ENCODE results near the gene APBA1. TPM values are rescaled to one million over a fixed set of nuclear protein-coding genes. Genes with fewer than 3 reads are reported as not detected.

The APBA1 gene
- total and polyA plus RNA-seq, 2 donors (not counting 3 experiments of a cell fraction or from before 2014, with no cell fraction given) = 6.1 to 11.3 TPM

DNA sequence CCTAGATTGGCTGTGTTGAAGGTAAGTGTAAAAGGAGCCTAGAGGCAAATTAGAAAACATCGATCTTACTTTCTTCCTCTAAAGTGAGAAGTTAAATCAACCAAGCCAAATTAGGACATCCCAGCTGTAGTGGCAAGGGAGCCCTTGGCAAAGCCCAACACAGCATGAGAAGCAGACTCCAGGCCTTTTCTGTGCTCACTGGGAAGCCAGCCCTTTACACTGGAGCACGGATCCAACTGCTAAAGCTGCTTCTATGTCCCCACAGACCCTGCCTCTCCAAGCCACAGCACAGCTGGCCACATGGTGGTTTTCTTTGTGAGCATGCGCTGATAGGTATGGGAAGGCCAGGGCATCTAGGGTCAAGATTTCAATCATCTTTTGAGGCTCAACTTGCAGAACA, 94.1 kb downstream of the APBA1 start:
- H3K36me3 ChIP-seq (ENCODE audit: control insufficient read depth in 2 of 2, extremely low read depth in 1 of 2, insufficient read depth in 2 of 2, low read length in 2 of 2) = no peaks in the 10 kb centered on the region
- FAIRE-seq = no peak
- DNase-seq (ENCODE audit: low read depth, low spot score) = no peak
- intact Hi-C loops (cut with micrococcal nuclease) = no loop called here
- ChIA-PET CTCF (interaction anchor here (0.8 to 1.9 kb wide), 3 partner anchors 12 to 354 kb away, joined by 3 to 4 read pairs (median 4); no protein-coding TSS in a partner anchor), POLR2A (no interaction called here)
- dilution Hi-C loops (cut with MboI; ENCODE audit: extremely low pct_ligation_motif_present, low sequenced_read_pairs) = no loop called here
- no peak overlapping the region for H2AFZ ChIP-seq (ENCODE audit: low read depth, low read length)
- TF ChIP-seq, protein P1, sequence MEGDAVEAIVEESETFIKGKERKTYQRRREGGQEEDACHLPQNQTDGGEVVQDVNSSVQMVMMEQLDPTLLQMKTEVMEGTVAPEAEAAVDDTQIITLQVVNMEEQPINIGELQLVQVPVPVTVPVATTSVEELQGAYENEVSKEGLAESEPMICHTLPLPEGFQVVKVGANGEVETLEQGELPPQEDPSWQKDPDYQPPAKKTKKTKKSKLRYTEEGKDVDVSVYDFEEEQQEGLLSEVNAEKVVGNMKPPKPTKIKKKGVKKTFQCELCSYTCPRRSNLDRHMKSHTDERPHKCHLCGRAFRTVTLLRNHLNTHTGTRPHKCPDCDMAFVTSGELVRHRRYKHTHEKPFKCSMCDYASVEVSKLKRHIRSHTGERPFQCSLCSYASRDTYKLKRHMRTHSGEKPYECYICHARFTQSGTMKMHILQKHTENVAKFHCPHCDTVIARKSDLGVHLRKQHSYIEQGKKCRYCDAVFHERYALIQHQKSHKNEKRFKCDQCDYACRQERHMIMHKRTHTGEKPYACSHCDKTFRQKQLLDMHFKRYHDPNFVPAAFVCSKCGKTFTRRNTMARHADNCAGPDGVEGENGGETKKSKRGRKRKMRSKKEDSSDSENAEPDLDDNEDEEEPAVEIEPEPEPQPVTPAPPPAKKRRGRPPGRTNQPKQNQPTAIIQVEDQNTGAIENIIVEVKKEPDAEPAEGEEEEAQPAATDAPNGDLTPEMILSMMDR (IDR thresholded peaks at IDR 0.05; ENCODE audit: extremely low read depth in 1 of 2, insufficient read depth in 1 of 2, low read depth in 1 of 2, low read length in 2 of 2) = no peak
- no peak for TF ChIP-seq POLR2AphosphoS5 (IDR thresholded peaks at IDR 0.05; ENCODE audit: insufficient read depth, low read depth, low read length)
- TF ChIP-seq, protein P2, sequence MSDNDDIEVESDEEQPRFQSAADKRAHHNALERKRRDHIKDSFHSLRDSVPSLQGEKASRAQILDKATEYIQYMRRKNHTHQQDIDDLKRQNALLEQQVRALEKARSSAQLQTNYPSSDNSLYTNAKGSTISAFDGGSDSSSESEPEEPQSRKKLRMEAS (IDR thresholded peaks at IDR 0.05; ENCODE audit: insufficient read depth, insufficient read length) = no peak
- no peak for TF ChIP-seq EZH2 (IDR thresholded peaks at IDR 0.05; ENCODE audit: borderline replicate concordance, low read depth, low read length, severe bottlenecking)
- no peak for TF ChIP-seq JUN (IDR thresholded peaks at IDR 0.05; ENCODE audit: borderline replicate concordance, insufficient read depth, insufficient read length, low read depth)
- TF ChIP-seq MYC (IDR thresholded peaks at IDR 0.05; ENCODE audit: low read depth, low read length) = no peak
- TF ChIP-seq GATA2 (IDR thresholded peaks at IDR 0.05; ENCODE audit: insufficient read depth, insufficient read length, low read depth, low read length) = no peak
- no peak for TF ChIP-seq FOS (IDR thresholded peaks at IDR 0.05; ENCODE audit: borderline replicate concordance, insufficient read depth, low read length)
- TF ChIP-seq POLR2A (IDR thresholded peaks at IDR 0.05; ENCODE audit: low read depth, low read length) = no peak
- no peaks in the 10 kb centered on the region for H3K9me3 ChIP-seq (replicated peaks; ENCODE audit: control insufficient read depth, insufficient read depth, low read length)
- H3K9me1 ChIP-seq (replicated peaks; ENCODE audit: control insufficient read depth, extremely low read depth, insufficient read depth, low read length) = no peaks in the 10 kb centered on the region
- H3K27me3 ChIP-seq (ENCODE audit: control insufficient read depth in 2 of 2, insufficient read depth in 2 of 2, low read length in 2 of 2) = no peaks in the 10 kb centered on the region
- H3K4me3 ChIP-seq (replicated peaks in 1 of 3; ENCODE audit: insufficient read depth in 1 of 3, low read depth in 1 of 3, low read length in 3 of 3) = no peak overlapping the region
- H3K4me2 ChIP-seq (ENCODE audit: insufficient read depth, low read length) = no peak overlapping the region
- H3K79me2 ChIP-seq (ENCODE audit: control insufficient read depth, insufficient read depth, low read length) = no peaks in the 10 kb centered on the region
- no TSS peak for BruUV-seq (replicated peaks)
- H3K27ac ChIP-seq (ENCODE audit: insufficient read depth, low read depth, low read length) = no peak overlapping the region
- H3K9ac ChIP-seq (replicated peaks; ENCODE audit: extremely low read depth, insufficient read depth, low read length) = no peak overlapping the region
- H4K20me1 ChIP-seq (replicated peaks; ENCODE audit: control insufficient read depth, extremely low read depth, insufficient read depth, low read length) = no peaks in the 10 kb centered on the region
- peaks cover 29% of the 10 kb centered on the region for H3K4me1 ChIP-seq (ENCODE audit: control insufficient read depth, extremely low read depth, insufficient read depth, low read length)
